Stimulated activated CD8-positive, alpha-beta memory T cell treated with anti-CD3 and anti-CD28 coated beads, Interleukin-15, amount 100 ng/mL, for 24 hours (primary cell): ENCODE measurements around the gene ALPG.
"Not testable (repeated sequence)": the region's sequence is repeated elsewhere in the genome, so short reads cannot be mapped to it uniquely, and the experiment has no call there.

Experiments used
- DNase-seq: peaks from one replicate; pipeline ENCODE4 v3.0.0-alpha.2; 2020; ENCODE audit warnings: low read depth

ALPG gene

DNA sequence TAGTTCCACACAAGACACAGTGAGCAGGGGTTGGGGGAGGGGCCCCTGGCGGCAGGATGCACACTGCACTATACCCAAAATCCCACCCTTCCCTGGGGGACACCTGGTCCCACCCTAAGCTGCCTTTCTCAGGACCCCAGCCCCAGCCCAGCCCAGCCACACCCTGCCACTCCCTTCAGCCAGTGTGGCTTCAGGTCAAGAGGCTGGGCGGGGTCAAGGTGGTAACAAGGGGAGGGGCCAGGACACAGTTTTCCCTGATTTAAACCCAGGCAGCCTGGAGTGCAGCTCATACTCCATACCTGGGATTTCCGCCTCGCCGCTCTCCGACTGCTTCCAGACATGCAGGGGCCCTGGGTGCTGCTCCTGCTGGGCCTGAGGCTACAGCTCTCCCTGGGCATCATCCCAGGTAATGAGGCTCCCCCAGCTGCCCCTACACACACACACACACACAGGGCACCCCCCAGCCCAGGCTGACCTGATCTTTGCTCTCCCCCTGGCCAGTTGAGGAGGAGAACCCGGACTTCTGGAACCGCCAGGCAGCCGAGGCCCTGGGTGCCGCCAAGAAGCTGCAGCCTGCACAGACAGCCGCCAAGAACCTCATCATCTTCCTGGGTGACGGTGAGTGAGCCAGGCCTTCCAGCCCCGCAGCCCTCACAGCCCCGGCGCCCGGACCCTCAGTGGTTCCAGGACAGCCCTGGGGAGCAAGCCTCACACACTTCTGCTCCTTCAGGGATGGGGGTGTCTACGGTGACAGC, at the start of gene ALPG:
ALPG (plus strand) TSS at position 289 of the 755 bp plus-strand sequence; CDS start at position 340, 51 bp downstream.
- no peak for DNase-seq

GRCh38 chr2:232361646-232362045, 45.0 kb upstream of the ALPG start:
- no peak for DNase-seq

- DNase-seq = no peak
Observed at GRCh38 chr2:232362174-232362900, 44.3 kb upstream of the ALPG start.

DNA sequence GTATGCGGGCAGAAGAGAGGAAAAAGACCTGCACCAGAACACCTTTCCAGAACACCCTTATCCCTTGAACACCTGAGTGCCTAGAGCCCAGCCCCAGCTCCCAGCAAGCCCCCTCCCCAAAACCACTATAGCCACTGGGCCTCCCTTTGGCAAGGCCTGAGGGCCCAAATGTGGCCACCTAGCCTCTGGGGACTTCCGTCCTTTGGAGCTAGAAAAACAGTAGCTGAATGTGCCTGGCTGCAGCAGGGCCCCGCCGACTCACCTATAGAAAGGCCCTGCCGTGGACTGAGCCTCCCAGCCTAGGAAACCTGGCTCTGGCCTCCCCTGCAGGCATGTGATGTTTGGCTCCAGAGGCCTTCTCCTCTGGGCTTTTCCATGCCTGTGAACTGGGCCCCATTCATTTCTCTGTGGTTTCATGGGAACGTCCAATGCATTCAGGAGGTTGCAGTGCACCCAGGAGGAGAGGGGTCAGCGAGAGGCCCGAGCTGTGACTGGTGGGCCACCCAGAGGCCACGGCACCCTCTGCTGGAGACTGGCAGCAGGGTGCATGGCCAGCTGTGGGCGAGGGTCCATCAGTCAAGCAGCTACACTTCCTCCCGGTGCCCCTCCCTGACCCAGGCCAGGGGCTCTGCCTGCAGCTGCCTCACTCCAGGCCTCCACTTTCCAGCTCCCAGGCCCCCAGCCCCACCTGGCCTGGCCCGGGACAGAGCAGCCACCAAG, 43.4 kb upstream of the ALPG start:
- not testable (repeated sequence) for DNase-seq

GRCh38 chr2:232363784-232364615, 42.6 kb upstream of the ALPG start:
- no peak for DNase-seq

GRCh38 chr2:232364806-232365594, 41.6 kb upstream of the ALPG start:
- DNase-seq = not testable (repeated sequence)

- DNase-seq = no peak
Observed at GRCh38 chr2:232365621-232366321, 40.9 kb upstream of the ALPG start.

DNA sequence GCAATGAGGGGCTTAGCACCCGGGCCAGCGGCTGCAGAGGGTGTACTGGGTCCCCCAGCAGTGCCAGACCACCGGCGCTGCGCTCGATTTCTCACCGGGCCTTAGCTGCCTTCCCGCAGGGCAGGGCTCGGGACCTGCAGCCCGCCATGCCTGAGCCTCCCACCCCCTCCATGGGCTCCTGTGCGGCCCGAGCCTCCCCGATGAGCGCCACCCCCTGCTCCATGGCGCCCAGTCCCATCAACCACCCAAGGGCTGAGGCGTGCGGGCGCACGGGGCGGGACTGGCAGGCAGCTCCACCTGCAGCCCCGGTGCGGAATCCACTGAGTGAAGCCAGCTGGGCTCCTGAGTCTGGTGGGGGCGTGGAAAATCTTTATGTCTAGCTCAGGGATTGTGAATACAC, 40.2 kb upstream of the ALPG start:
- not testable (repeated sequence) for DNase-seq

DNA sequence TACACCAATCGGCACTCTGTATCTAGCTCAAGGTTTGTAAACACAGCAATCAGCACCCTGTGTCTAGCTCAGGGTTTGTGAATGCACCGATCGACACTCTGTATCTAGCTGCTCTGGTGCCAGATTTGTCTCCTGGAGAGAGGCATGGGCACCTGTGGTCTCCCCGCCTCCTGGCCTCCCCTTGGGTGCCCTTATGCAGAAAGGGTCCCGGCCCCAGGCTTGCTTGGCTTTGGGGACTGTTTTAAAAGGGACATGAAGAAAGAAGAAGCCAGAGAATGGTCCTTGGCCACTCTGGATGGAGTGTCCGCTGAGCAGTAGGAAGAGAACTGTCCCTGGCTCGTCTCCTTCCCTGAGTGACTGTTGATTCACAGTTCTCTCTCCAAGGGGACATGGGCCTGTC, 39.6 kb upstream of the ALPG start:
- no peak for DNase-seq

DNA sequence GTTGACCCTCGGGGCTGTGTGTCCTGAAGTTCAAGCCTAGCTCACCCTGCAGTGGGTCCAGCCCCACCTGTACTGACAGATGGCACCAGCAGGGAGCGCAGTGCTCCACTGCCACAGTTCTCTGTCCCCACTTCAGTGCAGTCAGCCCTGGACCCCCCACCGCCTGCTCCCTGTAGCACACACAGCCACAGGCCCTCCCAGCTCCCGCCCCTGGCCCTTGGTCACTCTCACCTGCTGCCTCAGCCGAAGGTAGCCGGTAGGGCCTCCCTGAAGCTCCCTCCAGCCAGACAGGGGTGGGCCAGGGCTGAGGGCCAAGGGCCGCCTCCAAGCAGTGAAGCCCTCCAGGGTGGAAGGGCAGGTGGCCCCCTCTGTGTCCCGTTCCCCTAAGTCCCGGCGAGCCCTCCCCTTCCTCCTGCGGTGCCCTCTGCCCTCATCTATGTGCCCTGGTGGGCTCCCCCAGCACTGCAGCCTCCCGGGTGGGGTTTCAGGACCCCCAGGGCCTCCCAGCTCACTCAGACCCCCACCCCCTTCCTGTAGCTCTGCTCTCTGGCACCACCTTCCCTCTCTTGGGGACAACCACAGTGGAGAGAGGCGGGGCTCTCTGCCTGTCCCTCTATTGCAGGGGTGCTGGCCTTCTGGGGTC, 38.9 kb upstream of the ALPG start:
- DNase-seq = no peak

DNA sequence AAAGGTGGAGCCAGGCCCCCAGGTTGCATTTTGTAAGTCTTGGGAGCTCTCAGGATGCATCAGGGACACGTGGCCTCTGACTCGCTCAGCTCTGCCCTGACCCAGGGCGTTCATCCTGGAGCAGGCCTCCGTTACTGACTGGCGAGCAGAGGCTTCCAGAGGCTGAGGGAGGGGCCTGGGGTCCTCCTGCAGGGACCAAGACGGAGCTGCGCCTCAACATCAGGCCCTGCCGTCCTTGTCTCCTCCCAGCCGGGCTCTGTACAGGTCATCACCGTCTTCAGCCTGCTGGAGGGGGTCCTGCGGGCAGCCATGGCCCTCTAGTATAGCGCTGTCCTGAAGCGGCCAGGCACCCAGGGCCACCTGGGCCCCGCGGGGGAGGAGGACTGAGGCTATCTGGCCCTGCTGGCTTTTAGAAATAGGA, 38.3 kb upstream of the ALPG start:
- DNase-seq = no peak

DNA sequence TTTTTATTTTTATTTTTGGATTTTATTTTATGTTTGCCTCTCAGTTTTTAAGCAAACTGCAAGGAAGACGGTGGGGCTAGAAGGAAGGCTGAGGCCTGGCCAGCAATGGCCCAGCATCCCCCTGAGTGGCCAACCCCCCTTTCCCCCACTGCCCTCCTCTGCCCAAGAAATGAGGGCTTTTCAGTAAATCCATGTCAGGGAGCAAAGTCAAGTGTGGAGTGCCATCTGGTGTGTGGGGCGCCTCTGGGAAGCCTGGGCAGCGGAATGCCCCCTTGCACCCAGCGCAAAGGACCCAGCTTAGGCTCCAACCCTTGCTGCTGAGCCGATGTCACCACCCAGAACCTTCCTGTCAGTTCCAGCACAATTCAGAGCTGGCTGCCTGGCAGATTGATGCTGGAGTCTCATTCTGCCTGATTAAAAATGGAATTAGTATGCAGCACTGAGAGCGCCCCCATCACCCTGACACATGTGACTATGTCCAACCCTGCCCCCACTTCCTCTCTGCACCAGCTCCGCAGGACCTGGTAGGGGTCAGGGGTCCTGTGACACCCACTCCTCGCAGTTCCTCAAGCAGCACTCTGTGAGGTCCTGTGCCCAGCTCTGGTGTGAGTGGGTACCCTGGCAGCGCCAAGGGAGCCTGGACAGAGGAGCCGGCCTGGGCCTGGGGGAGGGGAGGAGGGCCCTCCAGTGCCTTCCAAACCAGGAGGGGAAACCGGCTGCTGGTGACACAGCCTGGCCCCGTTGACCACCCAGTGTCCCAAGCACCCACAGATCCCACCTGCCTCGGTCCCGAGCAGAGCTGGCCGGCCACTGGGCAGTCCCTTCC, 37.3 kb upstream of the ALPG start:
- no peak for DNase-seq

DNA sequence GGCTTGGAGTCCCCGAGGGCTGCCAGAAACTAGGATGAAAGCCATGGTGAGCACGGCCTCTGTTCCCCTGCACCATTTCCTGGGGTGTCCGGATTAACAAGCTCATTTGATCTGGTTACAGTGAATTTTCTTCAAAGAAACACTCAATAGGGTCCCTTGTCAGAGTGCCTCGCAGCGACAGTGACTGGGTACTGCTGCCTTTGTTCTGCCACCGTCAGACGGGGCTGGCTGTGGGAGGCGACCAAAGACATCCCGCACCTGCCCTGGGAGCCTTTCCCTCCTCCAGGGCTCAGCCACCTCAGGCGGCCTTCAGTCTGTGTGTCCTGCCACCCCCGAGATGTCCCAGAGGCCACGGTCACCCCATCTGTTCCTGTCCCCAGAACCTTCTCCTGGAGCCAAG, 36.6 kb upstream of the ALPG start:
- not testable (repeated sequence) for DNase-seq

GRCh38 chr2:232372231-232373208, 34.1 kb upstream of the ALPG start:
- no peak for DNase-seq

DNA sequence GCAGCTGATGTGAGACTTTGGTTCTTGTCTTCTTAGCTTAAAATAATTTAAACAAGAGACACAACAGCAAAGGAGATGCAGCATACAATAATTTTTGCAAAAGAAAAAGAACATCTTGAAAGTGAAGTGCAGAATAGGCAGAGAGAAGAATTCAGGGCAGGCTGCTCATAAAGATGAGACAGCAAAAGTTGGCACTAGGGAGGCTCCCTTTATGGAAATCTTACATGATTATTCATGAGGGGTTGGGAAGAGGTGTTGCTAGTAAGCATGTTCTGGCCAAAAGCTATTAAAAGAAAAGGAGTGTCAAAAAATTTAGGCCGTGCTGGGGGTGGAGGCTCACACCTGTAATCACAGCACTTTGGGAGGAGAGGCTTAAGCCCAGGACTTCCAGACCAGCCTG, 32.3 kb upstream of the ALPG start:
- no peak for DNase-seq

GRCh38 chr2:232375164-232375563, 31.5 kb upstream of the ALPG start:
- DNase-seq = no peak

DNA sequence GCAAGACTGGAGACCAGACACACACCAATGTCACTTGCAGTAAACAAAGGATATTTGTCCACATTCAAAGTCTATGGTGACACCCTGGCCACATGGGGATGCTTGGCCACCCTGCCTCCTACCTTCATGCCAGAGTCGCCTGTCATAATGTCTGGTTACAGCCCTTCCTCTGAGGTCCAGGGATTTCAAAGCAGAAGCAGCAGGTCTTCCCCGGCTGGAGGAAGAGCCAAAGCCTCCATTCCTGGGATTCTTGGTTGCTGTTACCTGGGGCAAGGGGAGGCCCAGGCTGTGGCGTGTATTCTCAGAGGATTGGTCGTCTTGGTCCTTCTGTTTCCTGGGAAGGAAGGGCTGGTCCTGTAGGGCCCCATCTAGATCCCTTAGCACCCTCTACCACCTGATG, 30.4 kb upstream of the ALPG start:
- no peak for DNase-seq

DNA sequence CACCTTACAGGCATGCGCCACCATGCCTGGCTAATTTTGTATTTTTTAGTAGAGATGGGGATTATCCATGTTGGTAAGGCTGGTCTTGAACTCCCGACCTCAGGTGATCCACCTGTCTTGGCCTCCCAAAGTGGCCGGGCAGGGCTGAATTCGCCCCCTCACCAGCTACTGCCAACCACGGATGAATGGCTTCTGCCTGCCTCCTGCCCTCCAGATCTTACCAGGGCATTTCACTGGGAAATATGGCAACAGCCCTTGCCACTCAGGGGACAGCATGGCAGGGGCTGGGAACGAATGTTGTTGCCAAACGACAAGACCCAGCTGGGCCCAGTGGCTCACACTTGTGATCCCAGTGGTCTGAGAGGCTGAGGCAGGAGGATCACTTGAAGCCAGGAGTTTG, 29.9 kb upstream of the ALPG start:
- DNase-seq = no peak
